ENCODE data around the gene POLR2E. TPM values are rescaled to one million over a fixed set of nuclear protein-coding genes. Genes with fewer than 3 reads are reported as not detected.

The POLR2E gene
- total RNA-seq, 1 donor from 2014 or later: 265 TPM

GRCh38 chr19:1091544-1092175 is 3.5 kb downstream of the POLR2E start:
- Mint-ChIP-seq H3K4me1 (ENCODE audit: low read depth) (peaks cover 26% of the 10 kb centered on the region), H3K36me3 (ENCODE audit: low read depth) (peaks cover 10% of the 10 kb centered on the region), H3K27me3 (ENCODE audit: insufficient read depth) (no peaks in the 10 kb centered on the region), H3K4me3 (no peak overlapping the region), H3K9me3 (no peaks in the 10 kb centered on the region), H3K27ac (no peak overlapping the region)
- intact Hi-C loops (cut with micrococcal nuclease): no loop called here
- no peak for DNase-seq (ENCODE audit: low spot score)

- peak overlapping the region; percentile 7 for H3K4me3 Mint-ChIP-seq
- H3K36me3 Mint-ChIP-seq (ENCODE audit: low read depth): peaks cover 10% of the 10 kb centered on the region
- no peak for DNase-seq (ENCODE audit: low spot score)
- intact Hi-C loops (cut with micrococcal nuclease): no loop called here
- H3K27me3 Mint-ChIP-seq (ENCODE audit: insufficient read depth): no peaks in the 10 kb centered on the region
- H3K4me1 Mint-ChIP-seq (ENCODE audit: low read depth): peaks cover 19% of the 10 kb centered on the region
- H3K9me3 Mint-ChIP-seq: no peaks in the 10 kb centered on the region
- no peak overlapping the region for H3K27ac Mint-ChIP-seq
Observed at GRCh38 chr19:1090731-1091543, 4.2 kb downstream of the POLR2E start.

- intact Hi-C loops (cut with micrococcal nuclease): no loop called here
- Mint-ChIP-seq H3K4me1 (ENCODE audit: low read depth) (peaks cover 19% of the 10 kb centered on the region), H3K36me3 (ENCODE audit: low read depth) (peaks cover 17% of the 10 kb centered on the region)
Observed at GRCh38 chr19:1089891-1090290, 5.3 kb downstream of the POLR2E start.

GRCh38 chr19:1089126-1089771 is 5.9 kb downstream of the POLR2E start:
- H3K4me1 Mint-ChIP-seq (ENCODE audit: low read depth): peaks cover 21% of the 10 kb centered on the region
- no peak for DNase-seq (ENCODE audit: low spot score)
- H3K27me3 Mint-ChIP-seq (ENCODE audit: insufficient read depth): no peaks in the 10 kb centered on the region
- intact Hi-C loops (cut with micrococcal nuclease): no loop called here
- no peak overlapping the region for H3K27ac Mint-ChIP-seq
- no peak overlapping the region for H3K4me3 Mint-ChIP-seq
- H3K36me3 Mint-ChIP-seq (ENCODE audit: low read depth): peaks cover 21% of the 10 kb centered on the region
- no peaks in the 10 kb centered on the region for H3K9me3 Mint-ChIP-seq

More at GRCh38 chr19:1089891-1090290, 5.3 kb downstream of the POLR2E start:
- no peak overlapping the region for H3K4me3 Mint-ChIP-seq
- H3K9me3 Mint-ChIP-seq: no peaks in the 10 kb centered on the region
- H3K27me3 Mint-ChIP-seq (ENCODE audit: insufficient read depth): no peaks in the 10 kb centered on the region
- no peak for DNase-seq (ENCODE audit: low spot score)
- no peak overlapping the region for H3K27ac Mint-ChIP-seq

GRCh38 chr19:1088416-1089010 is 6.7 kb downstream of the POLR2E start:
- intact Hi-C loops (cut with micrococcal nuclease): no loop called here
- Mint-ChIP-seq H3K27me3 (ENCODE audit: insufficient read depth) (no peaks in the 10 kb centered on the region), H3K27ac (peak overlapping the region; percentile 29)

GRCh38 chr19:1087813-1088415 is 7.3 kb downstream of the POLR2E start:
- H3K4me3 Mint-ChIP-seq: peak overlapping the region; percentile 29
- DNase-seq (ENCODE audit: low spot score): no peak
- H3K4me1 Mint-ChIP-seq (ENCODE audit: low read depth): peaks cover 25% of the 10 kb centered on the region
- H3K9me3 Mint-ChIP-seq: no peaks in the 10 kb centered on the region
- no peaks in the 10 kb centered on the region for H3K27me3 Mint-ChIP-seq (ENCODE audit: insufficient read depth)
- peaks cover 20% of the 10 kb centered on the region for H3K36me3 Mint-ChIP-seq (ENCODE audit: low read depth)
- intact Hi-C loops (cut with micrococcal nuclease): loop anchor here (1.0 kb wide), 1 partner anchor 7 kb away; the partner anchor contains the start of gene POLR2E
- H3K27ac Mint-ChIP-seq: peak overlapping the region; percentile 81

More at GRCh38 chr19:1088416-1089010, 6.7 kb downstream of the POLR2E start:
- no peak for DNase-seq (ENCODE audit: low spot score)
- no peak overlapping the region for H3K4me3 Mint-ChIP-seq
- H3K4me1 Mint-ChIP-seq (ENCODE audit: low read depth): peaks cover 25% of the 10 kb centered on the region
- no peaks in the 10 kb centered on the region for H3K9me3 Mint-ChIP-seq
- peaks cover 23% of the 10 kb centered on the region for H3K36me3 Mint-ChIP-seq (ENCODE audit: low read depth)

- intact Hi-C loops (cut with micrococcal nuclease): loop anchor here (1.0 kb wide), 1 partner anchor 9 kb away; the partner anchor contains the start of gene POLR2E
- peaks cover 25% of the 10 kb centered on the region for H3K4me1 Mint-ChIP-seq (ENCODE audit: low read depth)
- H3K36me3 Mint-ChIP-seq (ENCODE audit: low read depth): peaks cover 20% of the 10 kb centered on the region
- H3K27me3 Mint-ChIP-seq (ENCODE audit: insufficient read depth): no peaks in the 10 kb centered on the region
- H3K4me3 Mint-ChIP-seq: no peak overlapping the region
- H3K9me3 Mint-ChIP-seq: no peaks in the 10 kb centered on the region
- H3K27ac Mint-ChIP-seq: peak overlapping the region; percentile 81
- no peak for DNase-seq (ENCODE audit: low spot score)
Observed at GRCh38 chr19:1086613-1087012, 8.6 kb downstream of the POLR2E start.

- H3K9me3 Mint-ChIP-seq: no peaks in the 10 kb centered on the region
- intact Hi-C loops (cut with micrococcal nuclease): no loop called here
- peaks cover 24% of the 10 kb centered on the region for H3K36me3 Mint-ChIP-seq (ENCODE audit: low read depth)
- H3K27me3 Mint-ChIP-seq (ENCODE audit: insufficient read depth): no peaks in the 10 kb centered on the region
- H3K4me3 Mint-ChIP-seq: peak overlapping the region; percentile 15
- peak overlapping the region; percentile 83 for H3K27ac Mint-ChIP-seq
- no peak for DNase-seq (ENCODE audit: low spot score)
- H3K4me1 Mint-ChIP-seq (ENCODE audit: low read depth): peaks cover 28% of the 10 kb centered on the region
Observed at GRCh38 chr19:1085676-1086442, 9.3 kb downstream of the POLR2E start.

- DNase-seq (ENCODE audit: low spot score): no peak
- Mint-ChIP-seq H3K27me3 (ENCODE audit: insufficient read depth) (no peaks in the 10 kb centered on the region), H3K27ac (peak overlapping the region; percentile 83), H3K36me3 (ENCODE audit: low read depth) (peaks cover 29% of the 10 kb centered on the region), H3K4me3 (peak overlapping the region; percentile 45), H3K4me1 (ENCODE audit: low read depth) (peaks cover 32% of the 10 kb centered on the region), H3K9me3 (no peaks in the 10 kb centered on the region)
- intact Hi-C loops (cut with micrococcal nuclease): no loop called here
Observed at GRCh38 chr19:1085053-1085658, 10.0 kb downstream of the POLR2E start.

GRCh38 chr19:1084024-1084868 is 10.9 kb downstream of the POLR2E start:
- H3K36me3 Mint-ChIP-seq (ENCODE audit: low read depth): peaks cover 33% of the 10 kb centered on the region
- H3K27ac Mint-ChIP-seq: peak overlapping the region; percentile 83
- no peak for DNase-seq (ENCODE audit: low spot score)
- H3K4me3 Mint-ChIP-seq: no peak overlapping the region
- H3K4me1 Mint-ChIP-seq (ENCODE audit: low read depth): peaks cover 32% of the 10 kb centered on the region
- intact Hi-C loops (cut with micrococcal nuclease): no loop called here
- no peaks in the 10 kb centered on the region for H3K9me3 Mint-ChIP-seq
- H3K27me3 Mint-ChIP-seq (ENCODE audit: insufficient read depth): no peaks in the 10 kb centered on the region

Measured in activated T-helper 1 cell treated with anti-CD3 and anti-CD28 coated beads, Interleukin-12 subunit alpha, Interleukin-12 subunit beta, Interleukin-2, Interleukin-4 antibody, amounts not matched to agents 30 ng/mL and 10 ng/mL and 1 ng/mL, durations not matched to agents 14 hours and 24 hours and 36 hours (primary cell).